Nephron progenitor cell (in vitro differentiated cells): ENCODE results near the gene ARPP19.
"Not testable (repeated sequence)": the region's sequence is repeated elsewhere in the genome, so short reads cannot be mapped to it uniquely, and the experiment has no call there.

Source experiments
- DNase-seq: peaks from one replicate; pipeline ENCODE4 v3.0.0; 2021
- H3K27ac Mint-ChIP-seq: 2 replicates; pipeline ENCODE4 v1.8.0; 2021; ENCODE audit warnings: mild to moderate bottlenecking, moderate library complexity, mixed read lengths
- H3K27me3 Mint-ChIP-seq: 2 replicates; pipeline ENCODE4 v1.8.0; 2021; ENCODE audit warnings: mild to moderate bottlenecking, low read depth, mixed read lengths; ENCODE audit not compliant: poor library complexity
- H3K36me3 Mint-ChIP-seq: 2 replicates; pipeline ENCODE4 v1.8.0; 2021; ENCODE audit warnings: low read depth, mixed read lengths
- H3K4me1 Mint-ChIP-seq: 2 replicates; pipeline ENCODE4 v1.8.0; 2021; ENCODE audit warnings: mixed read lengths
- H3K4me3 Mint-ChIP-seq: 2 replicates; pipeline ENCODE4 v1.8.0; 2021; ENCODE audit warnings: mild to moderate bottlenecking, moderate library complexity, mixed read lengths
- H3K9me3 Mint-ChIP-seq: 2 replicates; pipeline ENCODE4 v1.8.0; 2021; ENCODE audit warnings: mild to moderate bottlenecking, moderate library complexity, mixed read lengths
- TF ChIP-seq, protein P1 (sequence below): fragments of 200-600 bp; sonication (generic); IDR thresholded peaks from 2 replicates; pipeline ENCODE4 v1.5.0; 2021; ENCODE audit warnings: antibody characterized with exemption

Gene ARPP19

DNA sequence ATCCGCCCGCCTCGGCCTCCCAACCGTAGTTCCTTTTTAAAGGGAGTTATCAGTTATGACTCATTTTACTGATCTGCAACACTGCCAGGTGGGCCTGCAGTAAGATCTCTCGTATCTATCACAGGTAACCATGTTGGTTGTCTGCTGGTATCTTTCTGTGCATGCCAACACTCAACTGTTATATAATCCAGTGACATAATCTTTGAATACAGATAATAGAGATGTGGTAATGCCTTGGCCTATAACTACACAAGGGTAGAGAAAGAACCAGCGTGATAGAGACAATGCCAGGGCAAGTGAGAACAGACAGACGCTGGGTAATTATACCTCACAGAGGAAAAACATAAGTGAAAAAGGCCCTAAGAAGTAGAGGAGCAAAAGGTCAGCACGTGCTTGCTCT lies 11.0 kb upstream of the ARPP19 start:
- H3K9me3 Mint-ChIP-seq: no peaks in the 10 kb centered on the region
- H3K36me3 Mint-ChIP-seq: peaks cover 24% of the 10 kb centered on the region
- TF ChIP-seq, protein P1, sequence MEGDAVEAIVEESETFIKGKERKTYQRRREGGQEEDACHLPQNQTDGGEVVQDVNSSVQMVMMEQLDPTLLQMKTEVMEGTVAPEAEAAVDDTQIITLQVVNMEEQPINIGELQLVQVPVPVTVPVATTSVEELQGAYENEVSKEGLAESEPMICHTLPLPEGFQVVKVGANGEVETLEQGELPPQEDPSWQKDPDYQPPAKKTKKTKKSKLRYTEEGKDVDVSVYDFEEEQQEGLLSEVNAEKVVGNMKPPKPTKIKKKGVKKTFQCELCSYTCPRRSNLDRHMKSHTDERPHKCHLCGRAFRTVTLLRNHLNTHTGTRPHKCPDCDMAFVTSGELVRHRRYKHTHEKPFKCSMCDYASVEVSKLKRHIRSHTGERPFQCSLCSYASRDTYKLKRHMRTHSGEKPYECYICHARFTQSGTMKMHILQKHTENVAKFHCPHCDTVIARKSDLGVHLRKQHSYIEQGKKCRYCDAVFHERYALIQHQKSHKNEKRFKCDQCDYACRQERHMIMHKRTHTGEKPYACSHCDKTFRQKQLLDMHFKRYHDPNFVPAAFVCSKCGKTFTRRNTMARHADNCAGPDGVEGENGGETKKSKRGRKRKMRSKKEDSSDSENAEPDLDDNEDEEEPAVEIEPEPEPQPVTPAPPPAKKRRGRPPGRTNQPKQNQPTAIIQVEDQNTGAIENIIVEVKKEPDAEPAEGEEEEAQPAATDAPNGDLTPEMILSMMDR: no peak
- no peak overlapping the region for H3K4me3 Mint-ChIP-seq
- no peak for DNase-seq
- no peak overlapping the region for H3K27ac Mint-ChIP-seq
- peaks cover 7% of the 10 kb centered on the region for H3K27me3 Mint-ChIP-seq
- peaks cover 5% of the 10 kb centered on the region for H3K4me1 Mint-ChIP-seq

DNA sequence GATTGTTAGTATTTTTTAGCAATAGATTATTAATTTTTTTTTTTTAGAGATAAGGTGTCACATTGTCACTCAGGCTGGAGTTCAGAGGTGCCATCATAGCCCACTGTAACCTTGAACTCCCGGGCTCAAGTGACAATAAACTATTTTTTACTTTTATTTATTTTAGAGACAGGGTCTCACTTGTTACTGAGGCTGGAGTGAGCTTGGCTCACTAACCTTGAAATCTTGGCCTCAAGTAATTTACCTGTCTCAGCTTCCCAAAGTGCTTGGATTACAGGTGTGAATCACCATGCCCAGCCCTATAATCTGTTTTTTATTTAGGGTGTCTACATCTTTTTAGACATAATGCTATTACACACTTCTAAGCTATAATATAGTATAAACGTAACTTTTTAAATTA lies 7.9 kb upstream of the ARPP19 start:
- TF ChIP-seq, protein P1: no peak
- peaks cover 24% of the 10 kb centered on the region for H3K27me3 Mint-ChIP-seq
- H3K27ac Mint-ChIP-seq: no peak overlapping the region
- H3K4me3 Mint-ChIP-seq: no peak overlapping the region
- peaks cover 11% of the 10 kb centered on the region for H3K36me3 Mint-ChIP-seq
- DNase-seq: no peak
- H3K4me1 Mint-ChIP-seq: peaks cover 5% of the 10 kb centered on the region
- peaks cover 8% of the 10 kb centered on the region for H3K9me3 Mint-ChIP-seq

DNA sequence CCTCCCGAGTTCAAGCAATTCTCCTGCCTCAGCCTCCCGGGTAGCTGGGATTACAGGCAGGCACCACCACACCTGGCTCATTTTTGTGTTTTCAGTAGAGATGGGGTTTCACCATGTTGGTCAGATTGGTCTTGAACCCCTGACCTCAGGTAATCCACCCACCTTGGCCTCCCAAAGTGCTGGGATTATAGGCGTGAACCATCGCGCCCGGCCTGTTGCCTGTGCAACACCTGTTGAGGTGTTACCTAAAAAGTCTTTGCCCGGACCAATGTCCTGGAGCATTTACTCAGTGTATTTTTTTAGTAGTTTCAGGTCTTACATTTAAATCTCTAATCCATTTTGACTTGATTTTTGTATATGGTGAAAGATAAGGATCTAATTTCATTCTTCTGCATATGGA lies 6.7 kb upstream of the ARPP19 start:
- H3K27me3 Mint-ChIP-seq: peaks cover 24% of the 10 kb centered on the region
- H3K36me3 Mint-ChIP-seq: peaks cover 11% of the 10 kb centered on the region
- not testable (repeated sequence) for H3K4me3 Mint-ChIP-seq, H3K9me3 Mint-ChIP-seq, H3K4me1 Mint-ChIP-seq, H3K27ac Mint-ChIP-seq, DNase-seq

DNA sequence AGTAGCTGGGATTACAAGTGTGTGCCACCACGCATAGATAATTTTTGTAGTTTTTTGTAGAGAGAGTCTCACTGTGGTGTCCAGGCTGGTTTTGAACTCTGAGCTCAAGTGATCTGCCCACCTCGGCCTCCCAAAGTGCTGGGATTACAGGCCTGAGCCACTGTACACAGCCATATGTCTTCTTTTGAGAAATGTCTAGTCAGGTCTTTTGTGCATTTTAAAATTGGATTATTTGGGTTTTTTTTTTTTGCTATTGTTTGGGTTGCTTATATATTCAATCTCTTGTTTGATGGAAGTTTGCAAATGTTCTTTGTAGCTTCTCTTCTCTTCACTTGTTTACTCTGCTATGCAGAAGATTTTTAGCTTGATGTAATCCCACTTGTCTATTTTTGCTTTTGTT lies 6.2 kb upstream of the ARPP19 start:
- Mint-ChIP-seq H3K27me3 (peaks cover 24% of the 10 kb centered on the region), H3K9me3 (peaks cover 8% of the 10 kb centered on the region), H3K4me3 (no peak overlapping the region), H3K36me3 (peaks cover 10% of the 10 kb centered on the region), H3K27ac (no peak overlapping the region), H3K4me1 (peaks cover 2% of the 10 kb centered on the region)
- DNase-seq: no peak
- TF ChIP-seq, protein P1: no peak

DNA sequence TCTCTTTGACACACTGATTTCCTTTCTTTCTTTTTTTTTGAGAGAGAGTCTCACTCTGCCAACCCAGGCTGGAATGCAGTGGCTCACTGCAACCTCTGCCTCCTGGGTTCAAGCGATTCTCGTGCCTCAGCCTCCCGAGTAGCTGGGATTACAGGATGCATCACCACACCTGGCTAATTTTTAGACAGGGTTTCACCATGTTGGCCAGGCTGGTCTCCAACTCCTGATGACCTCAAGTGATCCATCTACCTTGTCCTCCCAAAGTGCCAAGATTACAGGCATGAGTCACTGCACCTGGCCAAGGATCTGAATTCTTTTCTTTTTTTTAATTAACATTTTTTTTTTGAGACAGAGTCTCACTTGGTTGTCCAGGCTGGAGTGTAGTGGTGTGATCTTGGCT lies 5.8 kb upstream of the ARPP19 start:
- H3K4me3 Mint-ChIP-seq, H3K36me3 Mint-ChIP-seq, DNase-seq, H3K4me1 Mint-ChIP-seq, H3K27ac Mint-ChIP-seq, H3K9me3 Mint-ChIP-seq: not testable (repeated sequence)
- peaks cover 24% of the 10 kb centered on the region for H3K27me3 Mint-ChIP-seq

DNA sequence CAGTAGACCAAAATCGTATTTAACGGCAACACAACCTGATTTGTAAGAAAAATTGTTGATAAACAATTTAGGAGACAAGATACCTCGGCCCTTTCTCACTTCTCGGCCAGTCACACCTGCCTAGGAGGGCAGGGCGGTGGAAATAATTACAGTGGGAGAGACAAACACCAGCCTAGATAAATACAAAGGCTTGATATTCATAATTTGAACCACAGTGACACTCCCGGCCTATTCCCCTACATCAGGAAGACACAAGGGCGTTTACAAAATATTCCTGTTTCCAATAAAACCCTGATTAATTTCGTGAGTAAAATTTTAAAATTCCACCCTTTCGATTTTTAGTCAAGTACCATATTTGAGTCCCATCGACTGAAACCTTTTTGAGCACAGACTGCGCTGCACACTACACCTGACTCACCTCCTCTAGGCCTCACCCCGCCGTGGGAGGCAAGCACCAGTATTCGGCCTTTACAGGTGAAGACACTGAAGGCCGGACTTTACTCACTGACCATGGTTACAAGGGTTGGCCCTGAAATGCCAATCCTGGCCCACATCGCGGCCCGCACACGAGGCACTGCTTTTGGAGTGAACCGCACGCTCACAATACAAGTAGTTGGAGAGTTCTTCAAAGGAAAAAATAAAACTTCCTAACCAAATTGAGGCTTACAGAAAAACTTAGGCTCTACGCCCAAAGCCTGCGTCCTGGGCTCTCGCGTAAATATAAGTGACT lies 794 bp downstream of the ARPP19 start:
- Mint-ChIP-seq H3K4me3 (peak overlapping the region; percentile 96), H3K9me3 (peaks cover 4% of the 10 kb centered on the region), H3K27ac (peak overlapping the region; percentile 99), H3K27me3 (peaks cover 5% of the 10 kb centered on the region), H3K4me1 (peaks cover 21% of the 10 kb centered on the region), H3K36me3 (peaks cover 19% of the 10 kb centered on the region)
- TF ChIP-seq, protein P1: no peak
- DNase-seq: peak; percentile 19

DNA sequence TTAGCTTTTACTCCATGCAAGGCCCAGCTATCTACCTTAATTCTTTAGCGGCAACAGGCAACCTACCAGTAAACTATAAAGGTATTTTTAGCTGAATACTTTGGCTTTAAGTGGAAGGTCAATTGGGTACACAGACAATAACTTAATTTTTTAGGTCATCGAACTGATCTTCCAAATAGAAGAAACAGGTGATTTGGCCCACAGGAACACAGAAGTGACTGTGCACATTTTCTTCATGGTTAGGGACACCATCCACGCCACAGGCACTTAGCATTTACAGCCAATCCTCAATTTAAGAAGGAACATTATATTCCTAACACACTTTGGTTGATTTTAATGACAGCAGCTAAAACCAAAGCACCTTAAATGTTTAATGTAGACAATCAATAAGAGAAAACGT lies 1.9 kb downstream of the ARPP19 start:
- Mint-ChIP-seq H3K27ac (no peak overlapping the region), H3K4me1 (peaks cover 27% of the 10 kb centered on the region), H3K36me3 (peaks cover 27% of the 10 kb centered on the region), H3K27me3 (no peaks in the 10 kb centered on the region), H3K4me3 (peak overlapping the region; percentile 96), H3K9me3 (no peaks in the 10 kb centered on the region)
- DNase-seq: no peak
- TF ChIP-seq, protein P1: no peak

DNA sequence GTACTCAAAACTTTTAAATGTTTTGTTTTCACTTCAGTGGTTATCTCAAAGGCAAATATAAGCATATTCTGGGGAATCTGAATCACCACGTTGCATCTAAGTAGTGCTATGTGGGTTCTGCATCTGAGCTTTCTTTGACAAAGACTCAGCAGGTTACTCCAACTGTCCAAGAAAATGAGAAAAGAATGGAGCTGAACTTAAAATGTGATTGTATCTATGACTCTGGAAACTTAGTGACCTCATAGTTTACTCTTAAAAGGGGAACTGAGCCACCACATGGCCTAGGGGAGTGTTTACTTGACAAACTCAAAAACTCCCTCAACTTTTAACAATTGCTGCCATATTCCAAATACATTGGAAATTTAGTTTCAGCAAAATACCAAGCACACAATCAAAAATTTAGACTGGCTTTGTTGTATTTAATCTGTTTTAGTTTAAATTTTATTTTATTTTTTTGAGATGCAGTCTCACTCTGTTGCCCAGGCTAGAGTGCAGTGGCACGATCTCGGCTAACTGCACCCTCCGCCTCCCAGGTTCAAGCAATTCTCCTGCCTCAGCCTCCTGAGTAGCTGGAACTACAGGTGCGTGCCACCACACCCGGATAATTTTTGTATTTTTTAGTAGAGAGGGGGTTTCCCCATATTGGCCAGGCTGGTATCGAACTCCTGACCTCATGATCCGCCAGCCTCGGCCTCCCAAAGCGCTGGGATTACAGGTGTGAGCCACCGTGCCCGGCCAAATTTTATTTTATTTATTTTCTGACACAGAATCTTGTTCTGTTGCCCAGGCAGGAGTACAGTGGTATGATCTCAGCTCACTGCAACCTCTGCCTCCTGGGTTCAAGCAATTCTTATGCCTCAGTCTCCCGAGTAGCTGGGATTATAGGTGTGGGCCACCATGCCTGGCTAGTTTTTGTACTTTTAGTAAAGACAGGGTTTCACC lies 3.1 kb downstream of the ARPP19 start:
- not testable (repeated sequence) for H3K4me3 Mint-ChIP-seq, H3K27ac Mint-ChIP-seq, H3K9me3 Mint-ChIP-seq, H3K27me3 Mint-ChIP-seq, DNase-seq
- peaks cover 30% of the 10 kb centered on the region for H3K36me3 Mint-ChIP-seq
- peaks cover 39% of the 10 kb centered on the region for H3K4me1 Mint-ChIP-seq
